HUES6 (cell line): ENCODE results near the gene UNK.

Experiments
- H3K27ac ChIP-seq: 2 replicates; pipeline ENCODE4 v1.7.0; 2013; ENCODE audit warnings: low read depth, mild to moderate bottlenecking, low read length, inconsistent platforms
- H3K27me3 ChIP-seq: 2 replicates; pipeline ENCODE4 v1.6.1; 2013; ENCODE audit warnings: low read length; ENCODE audit not compliant: control insufficient read depth, insufficient read depth
- H3K36me3 ChIP-seq: 2 replicates; pipeline ENCODE4 v1.6.1; 2013; ENCODE audit warnings: low read length; ENCODE audit not compliant: control insufficient read depth, insufficient read depth
- H3K4me1 ChIP-seq: 2 replicates; pipeline ENCODE4 v1.6.1; 2013; ENCODE audit warnings: low read length; ENCODE audit not compliant: control insufficient read depth, insufficient read depth
- H3K4me3 ChIP-seq: 2 replicates; pipeline ENCODE4 v1.5.1; 2013; ENCODE audit warnings: low read depth, low read length
- H3K9ac ChIP-seq: one replicate; pipeline ENCODE4 v1.6.1; 2013; ENCODE audit warnings: mild to moderate bottlenecking, low read length
- H3K9me3 ChIP-seq: 2 replicates; pipeline ENCODE4 v1.6.1; 2013; ENCODE audit warnings: low read depth, low read length; ENCODE audit not compliant: control insufficient read depth, insufficient read depth

Gene UNK

GRCh38 chr17:75783803-75784472, 668 bp upstream of the UNK start:
- H3K9ac ChIP-seq, result peak overlapping the region; percentile 95
- peaks cover 16% of the 10 kb centered on the region for H3K4me1 ChIP-seq
- no peaks in the 10 kb centered on the region for H3K9me3 ChIP-seq
- H3K4me3 ChIP-seq, result peak overlapping the region; percentile 68
- no peaks in the 10 kb centered on the region for H3K27me3 ChIP-seq
- peak overlapping the region; percentile 93; the same call in 1 of the 2 replicates for H3K27ac ChIP-seq
- H3K36me3 ChIP-seq, result peaks cover under 1% of the 10 kb centered on the region; the same call in 1 of the 2 replicates

DNA sequence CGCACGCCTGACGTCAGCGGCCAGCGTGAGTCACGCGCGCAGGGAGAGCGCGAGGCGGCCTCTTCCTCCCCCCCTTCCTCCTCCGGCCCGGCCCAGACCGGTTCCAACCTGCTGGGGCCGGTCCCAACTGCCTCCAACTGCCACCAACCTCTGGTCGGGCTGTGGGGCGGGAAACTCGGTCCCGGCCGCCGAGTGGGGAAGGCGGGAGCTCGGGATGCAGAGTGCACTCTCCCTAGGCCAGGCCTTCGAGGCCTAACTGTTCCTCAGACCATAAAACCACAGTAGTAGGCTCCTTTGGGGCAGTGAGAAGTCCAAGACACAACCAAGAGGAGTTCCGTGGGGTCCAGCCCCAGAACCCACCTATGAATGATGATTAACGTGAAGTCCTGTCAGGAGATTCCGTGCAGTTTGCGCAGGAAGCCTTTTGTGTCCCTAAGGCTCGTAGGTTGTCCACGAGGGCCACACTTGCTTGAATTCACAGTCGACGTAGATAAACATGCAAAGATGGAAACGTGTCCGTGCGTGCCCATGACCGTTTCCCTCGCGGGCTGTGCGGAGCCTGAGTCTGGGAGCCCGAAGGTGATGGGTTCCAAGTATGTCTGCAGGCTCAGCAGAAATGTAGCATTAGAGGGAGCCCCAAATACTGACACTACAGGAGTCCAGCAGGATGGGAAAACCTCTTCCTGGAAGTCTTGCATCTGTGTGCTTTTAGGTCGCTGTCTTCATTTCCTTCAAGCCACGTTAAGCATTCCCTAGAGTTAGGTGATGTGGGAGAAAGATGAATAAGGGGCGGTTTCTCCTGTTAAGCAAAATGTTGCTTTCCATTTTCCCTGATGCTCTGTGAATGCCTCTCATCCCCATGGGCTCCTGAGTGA, 647 bp downstream of the UNK start:
- H3K4me1 ChIP-seq, result peaks cover 16% of the 10 kb centered on the region
- H3K9ac ChIP-seq, result peak overlapping the region; percentile 95
- no peaks in the 10 kb centered on the region for H3K9me3 ChIP-seq
- H3K27ac ChIP-seq, result peak overlapping the region; percentile 93
- peak overlapping the region; percentile 68 for H3K4me3 ChIP-seq
- no peaks in the 10 kb centered on the region for H3K27me3 ChIP-seq
- H3K36me3 ChIP-seq, result no peaks in the 10 kb centered on the region

GRCh38 chr17:75791254-75791653, 6.6 kb downstream of the UNK start:
- no peak overlapping the region for H3K27ac ChIP-seq
- no peaks in the 10 kb centered on the region for H3K9me3 ChIP-seq
- no peak overlapping the region for H3K9ac ChIP-seq
- H3K36me3 ChIP-seq, result peaks cover 39% of the 10 kb centered on the region
- peaks cover 2% of the 10 kb centered on the region for H3K4me1 ChIP-seq
- no peaks in the 10 kb centered on the region for H3K27me3 ChIP-seq
- H3K4me3 ChIP-seq, result no peak overlapping the region

DNA sequence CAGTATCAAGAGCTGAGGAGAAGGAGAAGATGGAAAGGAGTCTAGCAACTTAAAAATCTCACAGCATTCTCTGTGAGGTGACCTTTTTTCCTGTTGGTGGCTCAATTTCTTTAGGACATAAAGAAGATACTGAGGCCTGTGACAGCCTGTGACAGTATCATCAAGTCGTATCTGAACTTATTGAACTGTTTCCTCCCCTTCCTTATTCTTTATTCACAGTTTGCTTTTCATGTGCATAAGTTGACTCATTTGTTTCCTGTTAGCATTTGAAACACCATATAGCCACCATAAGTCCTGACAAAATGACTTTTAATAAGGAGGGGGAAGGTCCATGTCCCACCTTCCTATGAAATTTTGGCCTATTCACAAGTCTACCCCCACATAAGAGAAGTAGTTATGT, 8.9 kb downstream of the UNK start:
- Histone ChIP-seq H3K4me1 (no peaks in the 10 kb centered on the region), H3K9me3 (no peaks in the 10 kb centered on the region), H3K4me3 (no peak overlapping the region), H3K27me3 (no peaks in the 10 kb centered on the region), H3K36me3 (peaks cover 52% of the 10 kb centered on the region), H3K27ac (no peak overlapping the region), H3K9ac (no peak overlapping the region)

GRCh38 chr17:75795820-75796607, 11.4 kb downstream of the UNK start:
- Histone ChIP-seq H3K9me3 (no peaks in the 10 kb centered on the region), H3K27me3 (no peaks in the 10 kb centered on the region), H3K9ac (no peak overlapping the region), H3K4me1 (no peaks in the 10 kb centered on the region), H3K36me3 (peaks cover 64% of the 10 kb centered on the region), H3K27ac (no peak overlapping the region), H3K4me3 (no peak overlapping the region)

GRCh38 chr17:75799402-75799801, 14.8 kb downstream of the UNK start:
- H3K36me3 ChIP-seq, result peaks cover 43% of the 10 kb centered on the region
- no peak overlapping the region for H3K27ac ChIP-seq
- H3K4me3 ChIP-seq, result no peak overlapping the region
- H3K9ac ChIP-seq, result no peak overlapping the region
- no peaks in the 10 kb centered on the region for H3K9me3 ChIP-seq
- H3K4me1 ChIP-seq, result no peaks in the 10 kb centered on the region
- no peaks in the 10 kb centered on the region for H3K27me3 ChIP-seq

- H3K36me3 ChIP-seq, result peaks cover 24% of the 10 kb centered on the region
- H3K4me1 ChIP-seq, result peaks cover 7% of the 10 kb centered on the region; the same call in 1 of the 2 replicates
- no peaks in the 10 kb centered on the region for H3K9me3 ChIP-seq
- no peak overlapping the region for H3K9ac ChIP-seq
- H3K4me3 ChIP-seq, result no peak overlapping the region
- no peak overlapping the region for H3K27ac ChIP-seq
- no peaks in the 10 kb centered on the region for H3K27me3 ChIP-seq
Observed at GRCh38 chr17:75803883-75804282, 19.3 kb downstream of the UNK start.

DNA sequence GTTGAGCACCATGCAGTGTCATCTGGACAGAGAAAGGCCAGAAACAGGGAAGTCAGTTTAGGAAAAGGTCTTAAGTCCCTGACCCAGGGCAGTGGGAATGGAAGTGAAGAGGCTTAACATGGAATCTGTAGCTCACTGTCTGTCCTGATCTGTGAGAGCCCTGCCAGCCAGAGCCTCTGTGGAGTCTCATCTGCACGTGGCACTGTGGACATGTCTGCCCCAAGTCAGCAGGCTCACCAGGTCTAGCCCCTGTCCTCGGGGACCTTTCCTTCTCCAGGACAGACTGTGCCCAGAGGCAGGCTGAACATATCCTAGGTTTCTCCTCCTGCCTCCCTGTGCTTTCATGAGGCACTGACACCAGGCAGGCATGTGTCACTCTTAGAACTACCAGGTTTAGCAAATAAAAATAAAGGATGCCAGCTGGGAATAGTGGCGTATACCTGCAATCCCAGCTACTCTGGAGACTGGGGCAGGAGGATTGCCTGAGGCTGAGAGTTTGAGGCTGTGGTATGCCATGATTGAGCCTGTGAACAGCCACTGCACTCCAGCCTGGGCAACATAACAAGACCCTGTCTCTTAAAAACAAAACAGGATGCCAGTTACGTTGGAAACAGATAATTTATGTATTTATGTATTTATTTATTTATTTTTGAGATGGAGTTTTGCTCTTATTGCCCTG, 22.4 kb downstream of the UNK start:
- Histone ChIP-seq H3K36me3 (peaks cover 40% of the 10 kb centered on the region), H3K27ac (no peak overlapping the region), H3K9me3 (no peaks in the 10 kb centered on the region), H3K4me1 (peaks cover 7% of the 10 kb centered on the region; the same call in 1 of the 2 replicates), H3K27me3 (no peaks in the 10 kb centered on the region), H3K9ac (no peak overlapping the region), H3K4me3 (no peak overlapping the region)

GRCh38 chr17:75807861-75808260, 23.3 kb downstream of the UNK start:
- Histone ChIP-seq H3K9me3 (no peaks in the 10 kb centered on the region), H3K9ac (no peak overlapping the region), H3K4me3 (no peak overlapping the region), H3K4me1 (peaks cover 7% of the 10 kb centered on the region; the same call in 1 of the 2 replicates), H3K36me3 (peaks cover 44% of the 10 kb centered on the region), H3K27me3 (no peaks in the 10 kb centered on the region), H3K27ac (no peak overlapping the region)

GRCh38 chr17:75808549-75808904, 23.9 kb downstream of the UNK start:
- H3K4me1 ChIP-seq, result peaks cover 7% of the 10 kb centered on the region; the same call in 1 of the 2 replicates
- H3K36me3 ChIP-seq, result peaks cover 49% of the 10 kb centered on the region
- peak overlapping the region; percentile 41; the same call in 1 of the 2 replicates for H3K27ac ChIP-seq
- H3K4me3 ChIP-seq, result no peak overlapping the region
- H3K9me3 ChIP-seq, result no peaks in the 10 kb centered on the region
- no peaks in the 10 kb centered on the region for H3K27me3 ChIP-seq
- no peak overlapping the region for H3K9ac ChIP-seq
